Body of pancreas (tissue), 4 donors: ENCODE results near the gene QSOX1. TPM values are rescaled to one million over a fixed set of nuclear protein-coding genes. Genes with fewer than 3 reads are reported as not detected.

Experiments used
- ATAC-seq: fragments of 150-250 bp; one replicate; pipeline ENCODE4 v1.9.1; 2016
- DNase-seq, 4 donors: peaks; one replicate each; pipeline ENCODE4 v3.0.0-alpha.2; 2019
- H3K27ac ChIP-seq, 4 donors: fragments of 200-600 bp; sonication (generic); 1 replicate in 3 of 4; 2 replicates in 1 of 4; pipeline versions ENCODE4 v1.5.1 to v1.6.1; 2016 to 2019; ENCODE audit warnings: mild to moderate bottlenecking in 1 of 4, mixed read lengths in 1 of 4, moderate library complexity in 1 of 4
- H3K27me3 ChIP-seq, 2 donors: fragments of 200-600 bp; sonication (generic); one replicate each; pipeline ENCODE4 v1.6.0; 2016; ENCODE audit warnings: mild to moderate bottlenecking in 1 of 2
- H3K36me3 ChIP-seq, 2 donors: fragments of 200-600 bp; sonication (generic); replicated peaks in 1 of 2; 2 replicates each; pipeline ENCODE4 v1.5.1; 2016; ENCODE audit warnings: low read depth in 2 of 2; ENCODE audit not compliant: insufficient read depth in 1 of 2
- H3K4me1 ChIP-seq: fragments of 200-600 bp; sonication (generic); one replicate; pipeline ENCODE4 v1.6.0; 2016
- H3K4me3 ChIP-seq, 2 donors: fragments of 200-600 bp; sonication (generic); 1 replicate in 1 of 2; 2 replicates in 1 of 2; pipeline ENCODE4 v1.5.1; 2016 to 2019
- H3K9me3 ChIP-seq, 3 donors: fragments of 200-600 bp; sonication (generic); 1 replicate in 2 of 3; 2 replicates in 1 of 3; pipeline ENCODE4 v1.5.1; 2016
- POLR2A ChIP-seq, 3 donors: fragments of 450-650 bp; IDR thresholded peaks; one replicate each; pipeline ENCODE4 v1.6.1; 2016; ENCODE audit warnings: antibody characterized with exemption in 3 of 3, mild to moderate bottlenecking in 2 of 3
- WGBS, 2 donors: methylation state at CpG; one replicate each; pipeline ENCODE4 v1.1.5; 2017; 5-methylcytosine and 5-hydroxymethylcytosine counted together
- intact Hi-C: fragments of 100-400 bp; cut with DNase I; formaldehyde crosslinking; loops from one replicate; pipeline ENCODE4 v1.15.1; 2023
- total RNA-seq, 2 donors: library from RNA; depleted of rRNA; stranded (reverse); fragments of >200 nt; gene quantifications; one replicate each; pipeline ENCODE4 v1.1.0, GENCODE V29; 2016
- TF ChIP-seq, protein P1 (sequence below), 7 experiments: fragments of 450-650 bp in 4 of 7; fragments of 200-600 bp in 3 of 7; sonication (generic) in 3 of 7; IDR thresholded peaks; one replicate each; pipeline ENCODE4 v1.5.1; 2016 to 2019; ENCODE audit warnings: antibody characterized with exemption in 7 of 7

Gene QSOX1
- total RNA-seq, 2 donors from 2014 or later = 61.5 to 192 TPM

GRCh38 chr1:180236698-180237509 lies 82.2 kb downstream of the QSOX1 start:
- 9 to 14% methylated on average over 16 of the region's 16 CpGs for WGBS, 2 donors
- H3K9me3 ChIP-seq = no peaks in the 10 kb centered on the region
- no peak overlapping the region for H3K4me3 ChIP-seq
- no peak for TF ChIP-seq POLR2A (IDR thresholded peaks at IDR 0.05)
- TF ChIP-seq, protein P1, sequence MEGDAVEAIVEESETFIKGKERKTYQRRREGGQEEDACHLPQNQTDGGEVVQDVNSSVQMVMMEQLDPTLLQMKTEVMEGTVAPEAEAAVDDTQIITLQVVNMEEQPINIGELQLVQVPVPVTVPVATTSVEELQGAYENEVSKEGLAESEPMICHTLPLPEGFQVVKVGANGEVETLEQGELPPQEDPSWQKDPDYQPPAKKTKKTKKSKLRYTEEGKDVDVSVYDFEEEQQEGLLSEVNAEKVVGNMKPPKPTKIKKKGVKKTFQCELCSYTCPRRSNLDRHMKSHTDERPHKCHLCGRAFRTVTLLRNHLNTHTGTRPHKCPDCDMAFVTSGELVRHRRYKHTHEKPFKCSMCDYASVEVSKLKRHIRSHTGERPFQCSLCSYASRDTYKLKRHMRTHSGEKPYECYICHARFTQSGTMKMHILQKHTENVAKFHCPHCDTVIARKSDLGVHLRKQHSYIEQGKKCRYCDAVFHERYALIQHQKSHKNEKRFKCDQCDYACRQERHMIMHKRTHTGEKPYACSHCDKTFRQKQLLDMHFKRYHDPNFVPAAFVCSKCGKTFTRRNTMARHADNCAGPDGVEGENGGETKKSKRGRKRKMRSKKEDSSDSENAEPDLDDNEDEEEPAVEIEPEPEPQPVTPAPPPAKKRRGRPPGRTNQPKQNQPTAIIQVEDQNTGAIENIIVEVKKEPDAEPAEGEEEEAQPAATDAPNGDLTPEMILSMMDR (IDR thresholded peaks at IDR 0.05) = no peak
- DNase-seq = no peak
- peaks cover 0 to 58% of the 10 kb centered on the region in 2 donors for H3K27me3 ChIP-seq
- intact Hi-C loops = no loop called here
- no peak for ATAC-seq
- H3K4me1 ChIP-seq = peaks cover 37% of the 10 kb centered on the region
- H3K36me3 ChIP-seq = no peaks in the 10 kb centered on the region
- no peak overlapping the region for H3K27ac ChIP-seq

- TF ChIP-seq, protein P1 (IDR thresholded peaks at IDR 0.05) = no peak
- no peak for TF ChIP-seq POLR2A (IDR thresholded peaks at IDR 0.05)
- Histone ChIP-seq H3K36me3 (no peaks in the 10 kb centered on the region), H3K4me1 (peaks cover 34% of the 10 kb centered on the region), H3K27ac (no peak overlapping the region), H3K27me3 (peaks cover 0 to 47% of the 10 kb centered on the region in 2 donors), H3K9me3 (no peaks in the 10 kb centered on the region), H3K4me3 (no peak overlapping the region)
- no peak for DNase-seq
- intact Hi-C loops = no loop called here
- WGBS, 2 donors = 28 to 35% methylated on average over 7 of the region's 7 CpGs
- ATAC-seq = no peak
These were observed 83.3 kb downstream of the QSOX1 start for GRCh38 chr1:180237869-180238476.

GRCh38 chr1:180238675-180239074 lies 84.0 kb downstream of the QSOX1 start:
- no peak for TF ChIP-seq POLR2A (IDR thresholded peaks at IDR 0.05)
- TF ChIP-seq, protein P1 (IDR thresholded peaks at IDR 0.05) = no peak
- H3K27ac ChIP-seq = no peak overlapping the region
- ATAC-seq = no peak
- no peak overlapping the region for H3K4me3 ChIP-seq
- no peaks in the 10 kb centered on the region for H3K9me3 ChIP-seq
- WGBS, 2 donors = 40 to 50% methylated on average over 7 of the region's 7 CpGs
- peaks cover 27% of the 10 kb centered on the region for H3K4me1 ChIP-seq
- peaks cover 0 to 40% of the 10 kb centered on the region in 2 donors for H3K27me3 ChIP-seq
- DNase-seq = no peak
- intact Hi-C loops = no loop called here
- no peaks in the 10 kb centered on the region for H3K36me3 ChIP-seq

GRCh38 chr1:180239145-180240096 lies 84.8 kb downstream of the QSOX1 start:
- 29 to 30% methylated on average over 9 to 10 of the region's 10 CpGs for WGBS, 2 donors
- no peak overlapping the region for H3K27ac ChIP-seq
- peaks cover 22% of the 10 kb centered on the region for H3K4me1 ChIP-seq
- H3K27me3 ChIP-seq = peaks cover 0 to 36% of the 10 kb centered on the region in 2 donors
- no peak for ATAC-seq
- H3K36me3 ChIP-seq = no peaks in the 10 kb centered on the region
- TF ChIP-seq, protein P1 (IDR thresholded peaks at IDR 0.05) = no peak
- TF ChIP-seq POLR2A (IDR thresholded peaks at IDR 0.05) = no peak
- H3K9me3 ChIP-seq = no peaks in the 10 kb centered on the region
- no peak for DNase-seq
- no peak overlapping the region for H3K4me3 ChIP-seq
- intact Hi-C loops = no loop called here
